SK-N-SH treated with all-trans-retinoic acid at 6 μM for 48 hours (cell line): ENCODE data around the gene PLSCR2.
"Not testable (repeated sequence)": the region's sequence is repeated elsewhere in the genome, so short reads cannot be mapped to it uniquely, and the experiment has no call there.

Source experiments
- ATAC-seq: fragments of 200-7000 bp; cut with Tn5 transposase; 3 replicates; pipeline ENCODE4 v1.9.1; 2020; ENCODE audit warnings: mild to moderate bottlenecking, moderate library complexity
- ARNTL ChIP-seq: fragments of 450-650 bp; formaldehyde crosslinking; IDR thresholded peaks from 2 replicates; pipeline ENCODE4 v1.5.0; 2020; ENCODE audit warnings: low read depth, mild to moderate bottlenecking, moderate library complexity, borderline replicate concordance
- BACH2 ChIP-seq: fragments of 250-450 bp; sonication (Bioruptor Pico); IDR thresholded peaks from 2 replicates; pipeline ENCODE4 v1.9.0; 2021; ENCODE audit warnings: mild to moderate bottlenecking, borderline replicate concordance
- CREB5 ChIP-seq: fragments of 250-450 bp; sonication (Bioruptor Pico); IDR thresholded peaks from 2 replicates; pipeline ENCODE4 v1.5.1; 2020; ENCODE audit warnings: low read depth, mild to moderate bottlenecking, moderate library complexity
- CSDC2 ChIP-seq: fragments of 250-450 bp; sonication (Bioruptor Pico); IDR thresholded peaks from 2 replicates; pipeline ENCODE4 v1.5.0; 2020; ENCODE audit warnings: mild to moderate bottlenecking, moderate library complexity
- GLIS3 ChIP-seq: fragments of 250-450 bp; sonication (Bioruptor Pico); IDR thresholded peaks from 2 replicates; pipeline ENCODE4 v1.5.0; 2020; ENCODE audit warnings: mild to moderate bottlenecking, moderate library complexity
- ISL1 ChIP-seq: fragments of 250-450 bp; sonication (Bioruptor Pico); IDR thresholded peaks from 2 replicates; pipeline ENCODE4 v2.1.2; 2022; ENCODE audit warnings: mild to moderate bottlenecking, moderate library complexity
- POU6F1 ChIP-seq: fragments of 250-450 bp; sonication (Bioruptor Pico); IDR thresholded peaks from 2 replicates; pipeline ENCODE4 v1.8.0; 2021; ENCODE audit warnings: low read depth, mild to moderate bottlenecking, moderate library complexity, borderline replicate concordance
- PPARA ChIP-seq: fragments of 250-450 bp; sonication (Bioruptor Pico); IDR thresholded peaks from 2 replicates; pipeline ENCODE4 v1.5.0; 2020; ENCODE audit warnings: mild to moderate bottlenecking, borderline replicate concordance
- RARB ChIP-seq: fragments of 250-450 bp; sonication (Bioruptor Pico); IDR thresholded peaks from 2 replicates; pipeline ENCODE4 v1.8.0; 2021; ENCODE audit warnings: mild to moderate bottlenecking, moderate library complexity
- SNAI2 ChIP-seq: fragments of 250-450 bp; sonication (Bioruptor Pico); IDR thresholded peaks from 2 replicates; pipeline ENCODE4 v1.5.0; 2020; ENCODE audit warnings: mild to moderate bottlenecking, moderate library complexity
- TCF4 ChIP-seq: fragments of 250-450 bp; sonication (Bioruptor Pico); IDR thresholded peaks from 2 replicates; pipeline ENCODE4 v1.8.0; 2021; ENCODE audit warnings: mild to moderate bottlenecking, moderate library complexity, borderline replicate concordance
- TOX ChIP-seq: fragments of 250-450 bp; sonication (Bioruptor Pico); IDR thresholded peaks from 2 replicates; pipeline ENCODE4 v1.8.0; 2021; ENCODE audit warnings: mild to moderate bottlenecking, moderate library complexity, borderline replicate concordance
- ZC3H10 ChIP-seq: fragments of 250-450 bp; sonication (Bioruptor Pico); IDR thresholded peaks from 2 replicates; pipeline ENCODE4 v1.5.1; 2021; ENCODE audit warnings: mild to moderate bottlenecking, moderate library complexity
- ZFP3 ChIP-seq: fragments of 250-450 bp; sonication (Bioruptor Pico); IDR thresholded peaks from 2 replicates; pipeline ENCODE4 v1.5.0; 2020; ENCODE audit warnings: mild to moderate bottlenecking, moderate library complexity
- ZFP30 ChIP-seq: fragments of 450-650 bp; formaldehyde crosslinking; IDR thresholded peaks from 2 replicates; pipeline ENCODE4 v1.5.0; 2022; ENCODE audit warnings: mild to moderate bottlenecking, moderate library complexity
- ZNF565 ChIP-seq: fragments of 450-650 bp; formaldehyde crosslinking; conservative IDR thresholded peaks from 2 replicates; pipeline ENCODE4 v1.5.0; 2020; ENCODE audit warnings: low read depth, mild to moderate bottlenecking, moderate library complexity
- ZNF70 ChIP-seq: fragments of 450-650 bp; formaldehyde crosslinking; IDR thresholded peaks from 2 replicates; pipeline ENCODE4 v1.5.0; 2020; ENCODE audit warnings: mild to moderate bottlenecking, moderate library complexity
- ZNF8 ChIP-seq: fragments of 450-650 bp; formaldehyde crosslinking; IDR thresholded peaks from 2 replicates; pipeline ENCODE4 v1.5.0; 2020; ENCODE audit warnings: mild to moderate bottlenecking, moderate library complexity
- TF ChIP-seq, protein P1 (sequence below): fragments of 250-450 bp; sonication (Bioruptor Pico); IDR thresholded peaks from 2 replicates; pipeline ENCODE4 v1.5.0; 2020; ENCODE audit warnings: mild to moderate bottlenecking, moderate library complexity
- TF ChIP-seq, protein P2 (sequence below): fragments of 250-450 bp; sonication (Bioruptor Pico); IDR thresholded peaks from 2 replicates; pipeline ENCODE4 v1.8.0; 2020; ENCODE audit warnings: mild to moderate bottlenecking, moderate library complexity, borderline replicate concordance

Gene PLSCR2

GRCh38 chr3:146416366-146416765, 53.0 kb downstream of the PLSCR2 start:
- TF ChIP-seq GLIS3 (CRISPR knock-in tag), result no peak
- TF ChIP-seq CREB5, result no peak
- TF ChIP-seq, protein P1, sequence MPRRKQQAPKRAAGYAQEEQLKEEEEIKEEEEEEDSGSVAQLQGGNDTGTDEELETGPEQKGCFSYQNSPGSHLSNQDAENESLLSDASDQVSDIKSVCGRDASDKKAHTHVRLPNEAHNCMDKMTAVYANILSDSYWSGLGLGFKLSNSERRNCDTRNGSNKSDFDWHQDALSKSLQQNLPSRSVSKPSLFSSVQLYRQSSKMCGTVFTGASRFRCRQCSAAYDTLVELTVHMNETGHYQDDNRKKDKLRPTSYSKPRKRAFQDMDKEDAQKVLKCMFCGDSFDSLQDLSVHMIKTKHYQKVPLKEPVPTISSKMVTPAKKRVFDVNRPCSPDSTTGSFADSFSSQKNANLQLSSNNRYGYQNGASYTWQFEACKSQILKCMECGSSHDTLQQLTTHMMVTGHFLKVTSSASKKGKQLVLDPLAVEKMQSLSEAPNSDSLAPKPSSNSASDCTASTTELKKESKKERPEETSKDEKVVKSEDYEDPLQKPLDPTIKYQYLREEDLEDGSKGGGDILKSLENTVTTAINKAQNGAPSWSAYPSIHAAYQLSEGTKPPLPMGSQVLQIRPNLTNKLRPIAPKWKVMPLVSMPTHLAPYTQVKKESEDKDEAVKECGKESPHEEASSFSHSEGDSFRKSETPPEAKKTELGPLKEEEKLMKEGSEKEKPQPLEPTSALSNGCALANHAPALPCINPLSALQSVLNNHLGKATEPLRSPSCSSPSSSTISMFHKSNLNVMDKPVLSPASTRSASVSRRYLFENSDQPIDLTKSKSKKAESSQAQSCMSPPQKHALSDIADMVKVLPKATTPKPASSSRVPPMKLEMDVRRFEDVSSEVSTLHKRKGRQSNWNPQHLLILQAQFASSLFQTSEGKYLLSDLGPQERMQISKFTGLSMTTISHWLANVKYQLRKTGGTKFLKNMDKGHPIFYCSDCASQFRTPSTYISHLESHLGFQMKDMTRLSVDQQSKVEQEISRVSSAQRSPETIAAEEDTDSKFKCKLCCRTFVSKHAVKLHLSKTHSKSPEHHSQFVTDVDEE (CRISPR knock-in tag), result no peak
- no peak for TF ChIP-seq CSDC2 (CRISPR knock-in tag)

GRCh38 chr3:146414010-146414409, 55.4 kb downstream of the PLSCR2 start:
- TF ChIP-seq GLIS3 (CRISPR knock-in tag) (no peak), ISL1 (CRISPR knock-in tag) (no peak), BACH2 (CRISPR knock-in tag) (no peak), PPARA (CRISPR knock-in tag) (no peak), ARNTL (no peak), ZFP30 (CRISPR knock-in tag) (no peak), CSDC2 (CRISPR knock-in tag) (no peak), ZFP3 (no peak), ZNF8 (no peak), ZNF565 (CRISPR knock-in tag) (no peak), CREB5 (no peak), ZC3H10 (no peak), SNAI2 (no peak), TOX (CRISPR knock-in tag) (no peak)
- TF ChIP-seq, protein P2, sequence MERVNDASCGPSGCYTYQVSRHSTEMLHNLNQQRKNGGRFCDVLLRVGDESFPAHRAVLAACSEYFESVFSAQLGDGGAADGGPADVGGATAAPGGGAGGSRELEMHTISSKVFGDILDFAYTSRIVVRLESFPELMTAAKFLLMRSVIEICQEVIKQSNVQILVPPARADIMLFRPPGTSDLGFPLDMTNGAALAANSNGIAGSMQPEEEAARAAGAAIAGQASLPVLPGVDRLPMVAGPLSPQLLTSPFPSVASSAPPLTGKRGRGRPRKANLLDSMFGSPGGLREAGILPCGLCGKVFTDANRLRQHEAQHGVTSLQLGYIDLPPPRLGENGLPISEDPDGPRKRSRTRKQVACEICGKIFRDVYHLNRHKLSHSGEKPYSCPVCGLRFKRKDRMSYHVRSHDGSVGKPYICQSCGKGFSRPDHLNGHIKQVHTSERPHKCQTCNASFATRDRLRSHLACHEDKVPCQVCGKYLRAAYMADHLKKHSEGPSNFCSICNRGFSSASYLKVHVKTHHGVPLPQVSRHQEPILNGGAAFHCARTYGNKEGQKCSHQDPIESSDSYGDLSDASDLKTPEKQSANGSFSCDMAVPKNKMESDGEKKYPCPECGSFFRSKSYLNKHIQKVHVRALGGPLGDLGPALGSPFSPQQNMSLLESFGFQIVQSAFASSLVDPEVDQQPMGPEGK, result no peak
- TF ChIP-seq, protein P1 (CRISPR knock-in tag), result no peak
- ATAC-seq, result no peak

More at GRCh38 chr3:146416366-146416765, 53.0 kb downstream of the PLSCR2 start:
- no peak for ATAC-seq

GRCh38 chr3:146412711-146413110, 56.6 kb downstream of the PLSCR2 start:
- ATAC-seq, result not testable (repeated sequence)

DNA sequence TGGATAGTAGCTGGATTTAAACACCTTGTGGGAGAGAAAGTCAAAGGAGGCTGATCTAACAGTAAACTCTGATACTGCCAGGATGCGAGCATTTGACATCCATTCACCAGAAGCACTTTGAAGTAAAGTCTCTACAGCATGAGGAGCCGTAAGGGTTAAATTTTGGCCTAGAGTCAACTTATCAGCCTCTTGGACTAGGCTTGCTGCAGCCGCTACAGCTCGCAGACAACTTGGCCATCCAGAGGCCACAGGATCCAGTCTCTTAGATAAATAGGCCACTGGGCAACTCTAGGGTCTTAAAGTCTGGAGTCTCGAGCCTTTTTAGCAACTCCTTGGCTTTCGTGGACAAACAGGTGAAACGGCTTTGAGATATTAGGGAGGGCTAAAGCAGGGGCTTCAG, 61.4 kb downstream of the PLSCR2 start:
- no peak for ATAC-seq
- TF ChIP-seq CREB5 (no peak), ZNF565 (CRISPR knock-in tag) (no peak), RARB (CRISPR knock-in tag) (no peak), TCF4 (no peak), CSDC2 (CRISPR knock-in tag) (no peak), POU6F1 (CRISPR knock-in tag) (no peak), ISL1 (CRISPR knock-in tag) (no peak), ARNTL (no peak), ZFP30 (CRISPR knock-in tag) (no peak), ZNF70 (CRISPR knock-in tag) (no peak), BACH2 (CRISPR knock-in tag) (no peak)
- TF ChIP-seq, protein P1 (CRISPR knock-in tag), result no peak
